IPS-18a (cell line): ENCODE data around the gene MYL5.
"Not testable (repeated sequence)": the region's sequence is repeated elsewhere in the genome, so short reads cannot be mapped to it uniquely, and the experiment has no call there.

ENCODE experiments used
- H3K27ac ChIP-seq: one replicate; pipeline ENCODE4 v1.5.1; 2013; ENCODE audit warnings: low read length
- H3K27me3 ChIP-seq: one replicate; pipeline ENCODE4 v1.6.1; 2013; ENCODE audit warnings: mild to moderate bottlenecking, low read length; ENCODE audit not compliant: control insufficient read depth, insufficient read depth
- H3K36me3 ChIP-seq: one replicate; pipeline ENCODE4 v1.6.1; 2013; ENCODE audit warnings: low read depth, low read length; ENCODE audit not compliant: control insufficient read depth
- H3K4me1 ChIP-seq: one replicate; pipeline ENCODE4 v1.6.1; 2013; ENCODE audit warnings: low read depth, low read length; ENCODE audit not compliant: control insufficient read depth
- H3K4me3 ChIP-seq: one replicate; pipeline ENCODE4 v1.5.1; 2013; ENCODE audit warnings: low read length
- H3K9ac ChIP-seq: one replicate; pipeline ENCODE4 v1.6.1; 2013; ENCODE audit warnings: mild to moderate bottlenecking, low read length, moderate library complexity
- H3K9me3 ChIP-seq: one replicate; pipeline ENCODE4 v1.6.1; 2013; ENCODE audit warnings: low read depth, low read length; ENCODE audit not compliant: control insufficient read depth

MYL5 gene

GRCh38 chr4:687048-687970 is 13.0 kb downstream of the MYL5 start:
- no peak overlapping the region for H3K4me3 ChIP-seq
- no peaks in the 10 kb centered on the region for H3K27me3 ChIP-seq
- H3K9me3 ChIP-seq = no peaks in the 10 kb centered on the region
- H3K9ac ChIP-seq = no peak overlapping the region
- peaks cover 7% of the 10 kb centered on the region for H3K4me1 ChIP-seq
- no peak overlapping the region for H3K27ac ChIP-seq
- H3K36me3 ChIP-seq = no peaks in the 10 kb centered on the region

- H3K27ac ChIP-seq = no peak overlapping the region
- H3K27me3 ChIP-seq = no peaks in the 10 kb centered on the region
- H3K4me3 ChIP-seq = peak overlapping the region; percentile 47
- H3K4me1 ChIP-seq = peaks cover 7% of the 10 kb centered on the region
- no peak overlapping the region for H3K9ac ChIP-seq
- no peaks in the 10 kb centered on the region for H3K9me3 ChIP-seq
- no peaks in the 10 kb centered on the region for H3K36me3 ChIP-seq
These were observed 13.9 kb downstream of the MYL5 start for GRCh38 chr4:687971-688853.

GRCh38 chr4:688854-689681 is 14.7 kb downstream of the MYL5 start, which contains the start of gene SLC49A3:
SLC49A3 (minus strand) TSS chr4:689151; CDS start chr4:689127, 24 bp downstream.
- Histone ChIP-seq H3K27me3 (no peaks in the 10 kb centered on the region), H3K9ac (no peak within 1 kb of the TSS), H3K27ac (no peak within 1 kb of the TSS), H3K4me1 (peaks cover 7% of the 10 kb centered on the region), H3K9me3 (no peaks in the 10 kb centered on the region), H3K4me3 (peak within 1 kb of the TSS; percentile 47), H3K36me3 (no peaks in the 10 kb centered on the region)

GRCh38 chr4:689723-690122 is 15.4 kb downstream of the MYL5 start:
- H3K4me1 ChIP-seq = peaks cover 7% of the 10 kb centered on the region
- H3K4me3 ChIP-seq = peak overlapping the region; percentile 47
- H3K9me3 ChIP-seq = no peaks in the 10 kb centered on the region
- no peak overlapping the region for H3K9ac ChIP-seq
- no peak overlapping the region for H3K27ac ChIP-seq
- no peaks in the 10 kb centered on the region for H3K36me3 ChIP-seq
- no peaks in the 10 kb centered on the region for H3K27me3 ChIP-seq

GRCh38 chr4:692771-693554 is 18.6 kb downstream of the MYL5 start:
- H3K27me3 ChIP-seq = no peaks in the 10 kb centered on the region
- no peaks in the 10 kb centered on the region for H3K36me3 ChIP-seq
- H3K9ac ChIP-seq = no peak overlapping the region
- no peak overlapping the region for H3K4me3 ChIP-seq
- H3K9me3 ChIP-seq = no peaks in the 10 kb centered on the region
- no peak overlapping the region for H3K27ac ChIP-seq
- H3K4me1 ChIP-seq = peaks cover 7% of the 10 kb centered on the region

GRCh38 chr4:694341-694940 is 20.1 kb downstream of the MYL5 start:
- H3K36me3 ChIP-seq, H3K27me3 ChIP-seq, H3K9me3 ChIP-seq, H3K4me1 ChIP-seq, H3K9ac ChIP-seq, H3K27ac ChIP-seq, H3K4me3 ChIP-seq: not testable (repeated sequence)

- H3K4me3 ChIP-seq = no peak overlapping the region
- no peaks in the 10 kb centered on the region for H3K36me3 ChIP-seq
- no peaks in the 10 kb centered on the region for H3K9me3 ChIP-seq
- no peaks in the 10 kb centered on the region for H3K4me1 ChIP-seq
- H3K27ac ChIP-seq = no peak overlapping the region
- peaks cover 3% of the 10 kb centered on the region for H3K27me3 ChIP-seq
- no peak overlapping the region for H3K9ac ChIP-seq
These were observed 25.7 kb downstream of the MYL5 start for GRCh38 chr4:699816-700580.

- H3K9me3 ChIP-seq = no peaks in the 10 kb centered on the region
- no peaks in the 10 kb centered on the region for H3K4me1 ChIP-seq
These were observed 26.4 kb downstream of the MYL5 start for GRCh38 chr4:700587-701264.

GRCh38 chr4:702618-703048 is 28.3 kb downstream of the MYL5 start:
- H3K27me3 ChIP-seq = peaks cover 6% of the 10 kb centered on the region
- no peaks in the 10 kb centered on the region for H3K36me3 ChIP-seq
- H3K9me3 ChIP-seq = no peaks in the 10 kb centered on the region
- peaks cover 5% of the 10 kb centered on the region for H3K4me1 ChIP-seq
- H3K4me3 ChIP-seq = no peak overlapping the region
- H3K27ac ChIP-seq = no peak overlapping the region
- no peak overlapping the region for H3K9ac ChIP-seq

More at GRCh38 chr4:700587-701264, 26.4 kb downstream of the MYL5 start:
- H3K36me3 ChIP-seq = no peaks in the 10 kb centered on the region
- H3K27me3 ChIP-seq = peaks cover 6% of the 10 kb centered on the region
- H3K4me3 ChIP-seq = no peak overlapping the region
- no peak overlapping the region for H3K9ac ChIP-seq
- H3K27ac ChIP-seq = no peak overlapping the region
